Calu3 (cell line): ENCODE results near the gene DPYD. TPM values are rescaled to one million over a fixed set of nuclear protein-coding genes. Genes with fewer than 3 reads are reported as not detected.

Experiments used
- BruUV-seq: library from RNA; stranded (reverse); fragments of 400-500 nt; replicated peaks from 2 replicates; lab custom pipeline; 2021; lab: Mats Ljungman, UMichigan
- CTCF ChIA-PET: fragments of 300-600 bp; sonication (Branson Sonifier 250); formaldehyde crosslinking; loops from one replicate; lab custom pipeline; 2022; ENCODE audit warnings: antibody characterized with exemption; lab: Charles Lee
- DNase-seq: peaks from one replicate; pipeline ENCODE4 v3.0.0; 2022
- H3K27ac Mint-ChIP-seq: one replicate; pipeline ENCODE4 v1.8.0; 2022; ENCODE audit warnings: mixed read lengths; ENCODE audit not compliant: unreplicated experiment
- H3K27me3 Mint-ChIP-seq: one replicate; pipeline ENCODE4 v1.8.0; 2022; ENCODE audit warnings: mixed read lengths; ENCODE audit not compliant: unreplicated experiment
- H3K36me3 Mint-ChIP-seq: one replicate; pipeline ENCODE4 v1.8.0; 2022; ENCODE audit warnings: mild to moderate bottlenecking, moderate library complexity, mixed read lengths; ENCODE audit not compliant: insufficient read depth, unreplicated experiment
- H3K4me1 Mint-ChIP-seq: one replicate; pipeline ENCODE4 v1.8.0; 2022; ENCODE audit warnings: mild to moderate bottlenecking, low read depth, mixed read lengths; ENCODE audit not compliant: unreplicated experiment
- H3K4me3 Mint-ChIP-seq: one replicate; pipeline ENCODE4 v1.8.0; 2022; ENCODE audit warnings: mild to moderate bottlenecking, low read depth, moderate library complexity, mixed read lengths; ENCODE audit not compliant: unreplicated experiment
- H3K9me3 Mint-ChIP-seq: one replicate; pipeline ENCODE4 v1.8.0; 2022; ENCODE audit warnings: low read depth, mixed read lengths; ENCODE audit not compliant: unreplicated experiment
- CTCF ChIP-seq: fragments of 200-600 bp; IDR thresholded peaks from one replicate; pipeline ENCODE4 v1.8.0; 2022; ENCODE audit warnings: antibody characterized with exemption; ENCODE audit not compliant: unreplicated experiment
- intact Hi-C: fragments of 100-400 bp; cut with micrococcal nuclease; formaldehyde crosslinking; loops from one replicate; pipeline ENCODE4 v1.10.0; 2022; ENCODE audit not compliant: unreplicated experiment
- total RNA-seq: library from RNA; stranded (reverse); gene quantifications from 2 replicates; pipeline ENCODE4 v1.2.3, GENCODE V29; 2022

DPYD gene
- total RNA-seq, 1 experiment from 2014 or later, result 15.6 TPM

DNA sequence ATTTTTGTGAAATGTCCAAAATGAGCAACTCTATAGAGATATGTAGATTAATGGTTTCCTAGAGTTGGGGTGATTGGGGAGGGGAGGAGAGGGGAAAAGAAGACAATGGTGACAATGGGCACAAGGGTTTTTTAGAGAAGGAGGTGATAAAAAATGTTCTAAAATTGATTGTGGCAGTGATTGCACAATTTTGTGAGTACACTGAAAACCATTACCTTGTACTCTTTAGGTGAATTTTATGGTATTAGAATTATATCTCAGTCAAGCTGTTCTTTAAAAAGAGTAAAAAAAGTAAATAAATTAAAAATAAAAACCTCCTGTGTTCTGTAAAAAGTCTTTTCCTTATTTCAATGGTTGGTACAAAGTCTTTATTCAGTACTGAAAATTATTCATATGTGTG, 869.0 kb downstream of the DPYD start:
- Mint-ChIP-seq H3K4me3 (no peak overlapping the region), H3K36me3 (no peaks in the 10 kb centered on the region), H3K27me3 (no peaks in the 10 kb centered on the region), H3K4me1 (no peaks in the 10 kb centered on the region), H3K9me3 (no peaks in the 10 kb centered on the region), H3K27ac (no peak overlapping the region)
- BruUV-seq, result no TSS peak
- DNase-seq, result no peak
- intact Hi-C loops, result no loop called here
- no peak for TF ChIP-seq CTCF
- CTCF ChIA-PET, result interaction anchor here (0.6 kb wide), 1 partner anchor 17 kb away, joined by 5 read pairs; no protein-coding TSS in a partner anchor

- CTCF ChIA-PET, result interaction anchor here (0.7 to 1.1 kb wide), 6 partner anchors 13 to 178 kb away, joined by 3 to 8 read pairs (median 3); no protein-coding TSS in a partner anchor
- Mint-ChIP-seq H3K27ac (no peak overlapping the region), H3K36me3 (no peaks in the 10 kb centered on the region), H3K9me3 (no peaks in the 10 kb centered on the region), H3K4me3 (no peak overlapping the region), H3K4me1 (no peaks in the 10 kb centered on the region), H3K27me3 (no peaks in the 10 kb centered on the region)
- peak; percentile 6 for DNase-seq
- intact Hi-C loops, result loop anchor here (1.0 kb wide), 1 partner anchor 84 kb away; no protein-coding TSS in a partner anchor
- no TSS peak for BruUV-seq
- peak; percentile 26 for TF ChIP-seq CTCF
These were observed 870.3 kb downstream of the DPYD start for GRCh38 chr1:97050506-97050905.

DNA sequence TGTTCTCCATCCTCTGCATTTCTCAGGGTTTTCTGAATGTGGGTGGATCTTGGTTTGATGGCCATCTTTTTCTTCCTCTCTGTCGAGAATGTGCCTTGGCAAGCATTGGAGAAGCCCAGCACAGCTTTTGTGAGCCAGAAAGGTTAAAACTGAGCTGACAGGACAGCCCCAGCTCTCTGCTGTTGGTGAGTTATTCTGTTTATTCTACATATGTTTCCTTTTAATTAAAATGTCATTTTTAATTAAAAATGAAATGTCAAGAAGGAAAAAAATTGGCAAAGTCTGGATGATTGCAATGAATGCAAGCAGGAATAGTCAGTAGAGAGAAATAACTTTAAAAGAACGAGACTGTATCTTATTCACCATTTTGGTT, 873.4 kb downstream of the DPYD start:
- no peak for DNase-seq
- Mint-ChIP-seq H3K4me1 (no peaks in the 10 kb centered on the region), H3K36me3 (no peaks in the 10 kb centered on the region), H3K4me3 (no peak overlapping the region), H3K9me3 (no peaks in the 10 kb centered on the region), H3K27ac (no peak overlapping the region), H3K27me3 (no peaks in the 10 kb centered on the region)
- intact Hi-C loops, result no loop called here
- no TSS peak for BruUV-seq
- TF ChIP-seq CTCF, result no peak
- CTCF ChIA-PET, result no interaction called here

DNA sequence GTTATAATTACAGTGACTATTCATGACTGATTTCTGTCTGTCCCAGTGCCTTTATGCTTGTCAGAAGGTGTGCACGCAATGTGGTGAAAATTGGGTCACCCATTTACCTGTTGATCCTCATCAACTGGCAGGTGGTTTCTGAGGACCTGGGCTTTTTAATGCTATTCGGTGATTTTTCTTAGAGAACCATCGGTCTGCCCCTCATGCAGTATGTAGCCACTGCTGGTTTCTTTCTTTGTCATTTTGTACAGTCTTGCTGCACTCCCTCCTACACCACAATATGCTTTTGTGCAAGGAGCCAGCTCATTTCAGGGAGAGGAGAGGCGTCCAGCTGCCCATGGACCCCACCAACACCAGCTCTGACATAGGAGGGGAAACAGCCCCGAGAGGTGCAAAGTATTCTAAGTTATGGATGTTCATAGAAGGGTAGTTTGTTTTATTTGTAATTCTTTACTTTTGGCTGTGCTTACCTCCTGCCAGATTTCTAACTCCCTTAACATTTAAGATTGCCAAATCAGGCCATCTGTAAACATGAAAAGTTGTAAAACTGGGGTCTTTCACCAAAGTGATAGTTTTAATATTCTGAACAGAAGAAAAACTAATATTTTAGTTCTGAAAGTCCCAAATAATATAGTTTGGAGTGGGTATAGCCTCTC, 873.9 kb downstream of the DPYD start:
- no TSS peak for BruUV-seq
- CTCF ChIA-PET, result no interaction called here
- intact Hi-C loops, result no loop called here

More for the DNA sequence above, 873.9 kb downstream of the DPYD start:
- Mint-ChIP-seq H3K9me3 (no peaks in the 10 kb centered on the region), H3K36me3 (no peaks in the 10 kb centered on the region), H3K4me3 (no peak overlapping the region), H3K4me1 (no peaks in the 10 kb centered on the region), H3K27me3 (no peaks in the 10 kb centered on the region), H3K27ac (no peak overlapping the region)
- DNase-seq, result no peak
- TF ChIP-seq CTCF, result no peak
